Adrenal gland (tissue), 12 donors: ENCODE measurements around the gene UVRAG. TPM values are rescaled to one million over a fixed set of nuclear protein-coding genes. Genes with fewer than 3 reads are reported as not detected.

Experiments used
- DNase-seq, 7 donors: peaks; one replicate each; pipeline ENCODE4 v3.0.0-alpha.2; 2019 to 2020
- H3K27ac ChIP-seq, 5 donors: fragments of 200-600 bp; sonication (generic) in 4 of 5; 1 replicate in 3 of 5; 2 replicates in 2 of 5; pipeline versions ENCODE4 v1.5.1 to v1.8.0; 2016 to 2020; ENCODE audit warnings: mild to moderate bottlenecking in 1 of 5
- H3K27me3 ChIP-seq: fragments of 200-600 bp; 2 replicates; pipeline ENCODE4 v1.8.0; 2021
- H3K36me3 ChIP-seq, 2 donors: fragments of 200-600 bp; replicated peaks in 1 of 2; 1 replicate in 1 of 2; 2 replicates in 1 of 2; pipeline versions ENCODE4 v1.5.1 to v1.8.0; 2018 to 2022
- H3K4me1 ChIP-seq, 2 donors: fragments of 200-600 bp; replicated peaks in 1 of 2; 1 replicate in 1 of 2; 2 replicates in 1 of 2; pipeline versions ENCODE4 v1.5.1 to v1.8.0; 2018 to 2021
- H3K4me3 ChIP-seq, 4 donors: fragments of 200-600 bp; sonication (generic) in 3 of 4; one replicate each; pipeline ENCODE4 v1.5.1; 2016 to 2018
- H3K9me3 ChIP-seq, 3 donors: fragments of 200-600 bp; sonication (generic) in 1 of 3; replicated peaks in 1 of 3; 1 replicate in 2 of 3; 2 replicates in 1 of 3; pipeline versions ENCODE4 v1.5.1 to v1.8.0; 2016 to 2021
- CTCF ChIP-seq, 6 experiments: fragments of 450-650 bp in 4 of 6; fragments of 200-600 bp in 2 of 6; sonication (generic) in 1 of 6; IDR thresholded peaks; 1 replicate in 5 of 6; 2 replicates in 1 of 6; pipeline versions ENCODE4 v1.5.1 to v1.8.0; 2016 to 2021; ENCODE audit warnings: antibody characterized with exemption in 6 of 6, mild to moderate bottlenecking in 2 of 6, moderate library complexity in 1 of 6
- POLR2A ChIP-seq, 2 donors: fragments of 450-650 bp; IDR thresholded peaks; one replicate each; pipeline ENCODE4 v1.6.1; 2017; ENCODE audit warnings: antibody characterized with exemption in 2 of 2, mild to moderate bottlenecking in 2 of 2, moderate library complexity in 1 of 2
- whole genome bisulfite sequencing, 4 donors: extraction: QIAGEN DNeasy Blood & Tissue Kit in 2 of 4; methylation state at CpG; one replicate each; pipeline versions ENCODE4 v1.1.5 to v1.1.7; 2013 to 2017; 5-methylcytosine and 5-hydroxymethylcytosine counted together
- intact Hi-C, 2 donors: fragments of 100-400 bp; cut with DNase I; formaldehyde crosslinking; loops; one replicate each; pipeline versions ENCODE4 v1.14.1 to v1.15.0; 2022 to 2023
- polyA plus RNA-seq, 3 donors: library from polyadenylated mRNA; stranded (reverse); fragments of 200-250 nt in 2 of 3; fragments of 350-450 nt in 1 of 3; fragmentation: Illumina TruSeq in 1 of 3; extraction: RNeasy Lipid Tissue Mini Kit (QIAGEN cat#74804) in 1 of 3; gene quantifications; one replicate each; pipeline ENCODE4 v1.2.3, GENCODE V29; 2013 to 2014
- total RNA-seq, 9 donors: library from RNA; depleted of rRNA in 4 of 9; stranded (reverse); fragments of >200 nt in 4 of 9; fragments of 120-200 nt in 1 of 9; fragmentation: NEBNext Ultra II Directional in 1 of 9; extraction: Animal tissue kit (Norgen Biotek cat#: 25700) in 1 of 9; gene quantifications; one replicate each; pipeline versions ENCODE4 v1.1.0 to v1.2.4, GENCODE V29; 2013 to 2023
- donor health status: healthy with polysubstance abuse.
- donor health status: Bipolar disorder and iron deficiency.
- donor health status: DM: yes; HTN: yes; CAD: no.
- donor health status: DM: no; HTN: no; CAD: no.
- donor health status: DM: no; HTN: no; CAD: no.
- donor health status: DM: yes; HTN: yes; CAD: no.

UVRAG gene
- total and polyA plus RNA-seq, 12 donors, result 10.9 to 61.4 (median 28.5) TPM

GRCh38 chr11:75993126-75993525 lies 178.1 kb downstream of the UVRAG start:
- intact Hi-C loops, result no loop called here
- TF ChIP-seq POLR2A (IDR thresholded peaks at IDR 0.05), result no peak
- TF ChIP-seq CTCF (IDR thresholded peaks at IDR 0.05), result no peak
- Histone ChIP-seq H3K27ac (no peak overlapping the region), H3K4me3 (no peak overlapping the region), H3K4me1 (peaks cover 0 to 15% of the 10 kb centered on the region in 2 donors), H3K27me3 (no peaks in the 10 kb centered on the region), H3K36me3 (no peaks in the 10 kb centered on the region), H3K9me3 (no peaks in the 10 kb centered on the region)
- WGBS, 4 donors, result 93 to 97% (median 96%) methylated on average over 2 of the region's 2 CpGs
- no peak for DNase-seq

- TF ChIP-seq POLR2A (IDR thresholded peaks at IDR 0.05) (no peak), CTCF (IDR thresholded peaks at IDR 0.05) (no peak)
- no peaks in the 10 kb centered on the region for H3K27me3 ChIP-seq
- WGBS, 4 donors, result 88 to 95% (median 92%) methylated on average over 3 of the region's 3 CpGs
- H3K9me3 ChIP-seq, result no peaks in the 10 kb centered on the region
- intact Hi-C loops, result no loop called here
- H3K4me3 ChIP-seq, result no peak overlapping the region
- H3K27ac ChIP-seq, result no peak overlapping the region
- DNase-seq, result no peak
- peaks cover 0 to 15% of the 10 kb centered on the region in 2 donors for H3K4me1 ChIP-seq
- H3K36me3 ChIP-seq, result no peaks in the 10 kb centered on the region
Measured at GRCh38 chr11:75994616-75995015, 179.6 kb downstream of the UVRAG start.

- Histone ChIP-seq H3K9me3 (peaks cover 0 to 7% (median 0%) of the 10 kb centered on the region in 3 donors), H3K27me3 (no peaks in the 10 kb centered on the region), H3K27ac (no peak overlapping the region), H3K36me3 (no peaks in the 10 kb centered on the region), H3K4me1 (peaks cover 0 to 15% of the 10 kb centered on the region in 2 donors), H3K4me3 (no peak overlapping the region)
- 53 to 68% (median 62%) methylated on average over 1 of the region's 1 CpG for WGBS, 4 donors
- intact Hi-C loops, result no loop called here
- peak in 1 of 7 donors; percentile 12 for DNase-seq
- TF ChIP-seq POLR2A (IDR thresholded peaks at IDR 0.05), result no peak
- TF ChIP-seq CTCF (IDR thresholded peaks at IDR 0.05), result no peak
Measured at GRCh38 chr11:75996523-75997442, 181.8 kb downstream of the UVRAG start.

- Histone ChIP-seq H3K27me3 (no peaks in the 10 kb centered on the region), H3K4me3 (no peak overlapping the region), H3K27ac (no peak overlapping the region), H3K4me1 (no peaks in the 10 kb centered on the region), H3K9me3 (peaks cover 0 to 11% (median 0%) of the 10 kb centered on the region in 3 donors), H3K36me3 (no peaks in the 10 kb centered on the region)
- TF ChIP-seq POLR2A (IDR thresholded peaks at IDR 0.05), result no peak
- no peak for TF ChIP-seq CTCF (IDR thresholded peaks at IDR 0.05)
- intact Hi-C loops, result no loop called here
- WGBS, 4 donors, result 93 to 97% (median 95%) methylated on average over 3 of the region's 3 CpGs
- DNase-seq, result no peak
Measured at GRCh38 chr11:76004400-76004799, 189.4 kb downstream of the UVRAG start.
